IPS DF 19.7 (cell line): ENCODE results near the gene IGSF22.
"Not testable (repeated sequence)": the region's sequence is repeated elsewhere in the genome, so short reads cannot be mapped to it uniquely, and the experiment has no call there.

Experiments used
- DNase-seq: peaks from one replicate; pipeline ENCODE4 v3.0.0-alpha.2; 2013; ENCODE audit warnings: low read depth, low spot score

Gene IGSF22

GRCh38 chr11:18691467-18692140 lies 34.4 kb downstream of the IGSF22 start:
- not testable (repeated sequence) for DNase-seq

GRCh38 chr11:18684267-18684666 lies 41.7 kb downstream of the IGSF22 start:
- no peak for DNase-seq

GRCh38 chr11:18682466-18682865 lies 43.5 kb downstream of the IGSF22 start:
- DNase-seq: no peak

GRCh38 chr11:18681949-18682348 lies 44.0 kb downstream of the IGSF22 start:
- not testable (repeated sequence) for DNase-seq

GRCh38 chr11:18677560-18677959 lies 48.4 kb downstream of the IGSF22 start:
- no peak for DNase-seq

- no peak for DNase-seq
Measured at GRCh38 chr11:18676803-18677202, 49.2 kb downstream of the IGSF22 start.

- not testable (repeated sequence) for DNase-seq
Measured at GRCh38 chr11:18672209-18672608, 53.8 kb downstream of the IGSF22 start.

GRCh38 chr11:18671246-18671645 lies 54.7 kb downstream of the IGSF22 start:
- no peak for DNase-seq

GRCh38 chr11:18669711-18670110 lies 56.3 kb downstream of the IGSF22 start:
- DNase-seq: no peak

- no peak for DNase-seq
Measured at GRCh38 chr11:18669219-18669596, 56.8 kb downstream of the IGSF22 start.

- DNase-seq: no peak
Measured at GRCh38 chr11:18668131-18668530, 57.9 kb downstream of the IGSF22 start.

GRCh38 chr11:18665353-18665872 lies 60.6 kb downstream of the IGSF22 start:
- DNase-seq: not testable (repeated sequence)

GRCh38 chr11:18657673-18658072 lies 68.3 kb downstream of the IGSF22 start:
- DNase-seq: no peak
